Measurements from ENCODE around the gene NATD1. TPM values are rescaled to one million over a fixed set of nuclear protein-coding genes. Genes with fewer than 3 reads are reported as not detected.

The NATD1 gene
- total and polyA plus RNA-seq, 2 of the 8 experiments (the other 6 are each of a cell fraction or from before 2014, with no cell fraction given): 5.4 to 8.4 TPM

- Histone ChIP-seq H3K79me2 (ENCODE audit: control insufficient read depth in 1 of 2, insufficient read depth in 2 of 2, low read length in 2 of 2) (no peaks in the 10 kb centered on the region), H3K23ac (ENCODE audit: insufficient read length) (no peak overlapping the region), H2AFZ (ENCODE audit: low read length) (no peak overlapping the region), H3K4me3 (ENCODE audit: extremely low read depth in 1 of 4, insufficient read depth in 2 of 4, low read depth in 3 of 4, low read length in 4 of 4) (no peak overlapping the region), H4K5ac (ENCODE audit: insufficient read length, low read depth, low read length) (no peak overlapping the region), H3K56ac (replicated peaks; ENCODE audit: insufficient read length, low read depth, low read length) (no peak overlapping the region), H3K23me2 (ENCODE audit: low read depth, low read length) (peaks cover 8% of the 10 kb centered on the region), H2BK5ac (ENCODE audit: low read depth, low read length) (no peak overlapping the region), H3K36me3 (ENCODE audit: control insufficient read depth in 2 of 4, insufficient read depth in 4 of 4, low read length in 3 of 4) (no peaks in the 10 kb centered on the region), H3K27ac (ENCODE audit: low read depth, low read length) (no peak overlapping the region), H4K8ac (ENCODE audit: extremely low read depth, insufficient read depth, low read length) (no peak overlapping the region), H2AK5ac (ENCODE audit: low read depth, low read length) (no peak overlapping the region), H2BK120ac (replicated peaks; ENCODE audit: low read depth, low read length) (no peak overlapping the region), H3K4ac (replicated peaks; ENCODE audit: insufficient read length, low read depth, low read length) (no peak overlapping the region), H3K4me1 (replicated peaks in 1 of 4; ENCODE audit: control insufficient read depth in 3 of 4, insufficient read depth in 4 of 4, low read length in 3 of 4) (peaks cover 0 to 8% (median 3%) of the 10 kb centered on the region in 4 experiments; a peak in 4 of 7 replicates), H2BK15ac (ENCODE audit: low read length) (no peak overlapping the region), H3K27me3 (replicated peaks in 1 of 4; ENCODE audit: control insufficient read depth in 3 of 4, extremely low read depth in 1 of 4, insufficient read depth in 3 of 4, low read length in 3 of 4) (no peaks in the 10 kb centered on the region), H2BK20ac (ENCODE audit: low read length) (no peak overlapping the region), H3K14ac (ENCODE audit: insufficient read length) (no peak overlapping the region), H4K20me1 (replicated peaks in 1 of 2; ENCODE audit: control insufficient read depth in 1 of 2, insufficient read depth in 2 of 2, low read length in 2 of 2) (peaks cover 0 to 2% of the 10 kb centered on the region in 2 experiments), H3K18ac (ENCODE audit: extremely low read depth, low read length) (no peak overlapping the region), H3K79me1 (ENCODE audit: low read depth, low read length) (no peaks in the 10 kb centered on the region), H3K9ac (replicated peaks in 1 of 4; ENCODE audit: extremely low read depth in 1 of 4, low read depth in 3 of 4, low read length in 3 of 4) (no peak overlapping the region), H2BK12ac (ENCODE audit: low read depth, low read length) (no peak overlapping the region), H3K9me3 (ENCODE audit: insufficient read depth in 2 of 2, low read depth in 1 of 2, low read length in 1 of 2) (no peaks in the 10 kb centered on the region; a peak in 1 of 4 replicates), H3K4me2 (ENCODE audit: insufficient read depth in 1 of 2, low read depth in 2 of 2, low read length in 2 of 2) (no peak overlapping the region), H4K91ac (replicated peaks; ENCODE audit: insufficient read length, low read length) (no peak overlapping the region)
- TF ChIP-seq RAD21 (IDR thresholded peaks at IDR 0.05 in 1 of 2, conservative IDR thresholded peaks at IDR 0.05 in 1 of 2; ENCODE audit: low read depth in 2 of 2, low read length in 2 of 2) (no peak), BACH1 (IDR thresholded peaks at IDR 0.05; ENCODE audit: low read length) (no peak), KDM1A (IDR thresholded peaks at IDR 0.05; ENCODE audit: borderline replicate concordance, low read length) (no peak), MAFK (IDR thresholded peaks at IDR 0.05; ENCODE audit: low read depth, low read length) (no peak), TBP (IDR thresholded peaks at IDR 0.05; ENCODE audit: low read depth, low read length) (no peak), CHD2 (IDR thresholded peaks at IDR 0.05; ENCODE audit: low read length) (no peak), ATF2 (IDR thresholded peaks at IDR 0.05; ENCODE audit: low read length) (no peak)
- TF ChIP-seq, protein P1, sequence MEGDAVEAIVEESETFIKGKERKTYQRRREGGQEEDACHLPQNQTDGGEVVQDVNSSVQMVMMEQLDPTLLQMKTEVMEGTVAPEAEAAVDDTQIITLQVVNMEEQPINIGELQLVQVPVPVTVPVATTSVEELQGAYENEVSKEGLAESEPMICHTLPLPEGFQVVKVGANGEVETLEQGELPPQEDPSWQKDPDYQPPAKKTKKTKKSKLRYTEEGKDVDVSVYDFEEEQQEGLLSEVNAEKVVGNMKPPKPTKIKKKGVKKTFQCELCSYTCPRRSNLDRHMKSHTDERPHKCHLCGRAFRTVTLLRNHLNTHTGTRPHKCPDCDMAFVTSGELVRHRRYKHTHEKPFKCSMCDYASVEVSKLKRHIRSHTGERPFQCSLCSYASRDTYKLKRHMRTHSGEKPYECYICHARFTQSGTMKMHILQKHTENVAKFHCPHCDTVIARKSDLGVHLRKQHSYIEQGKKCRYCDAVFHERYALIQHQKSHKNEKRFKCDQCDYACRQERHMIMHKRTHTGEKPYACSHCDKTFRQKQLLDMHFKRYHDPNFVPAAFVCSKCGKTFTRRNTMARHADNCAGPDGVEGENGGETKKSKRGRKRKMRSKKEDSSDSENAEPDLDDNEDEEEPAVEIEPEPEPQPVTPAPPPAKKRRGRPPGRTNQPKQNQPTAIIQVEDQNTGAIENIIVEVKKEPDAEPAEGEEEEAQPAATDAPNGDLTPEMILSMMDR (IDR thresholded peaks at IDR 0.05; ENCODE audit: control extremely low read depth in 1 of 3, insufficient read depth in 1 of 3, low read depth in 1 of 3, low read length in 3 of 3): no peak
- ChIA-PET CTCF (ENCODE audit: partially characterized antibody) (interaction anchor here (1.4 kb wide), 1 partner anchor 21 kb away, joined by 4 read pairs; no protein-coding TSS in a partner anchor), POLR2A (ENCODE audit: partially characterized antibody) (no interaction called here)
- DNase-seq (ENCODE audit: low read depth in 1 of 2, low spot score in 2 of 2): no peak
- 94% methylated on average over 3 of the region's 3 CpGs; no CpG with 5 or more reads in 1 of the 2 experiments for WGBS, 2 experiments (ENCODE audit: extremely low coverage in 1 of 2, insufficient coverage in 1 of 2, insufficient read length in 1 of 2, insufficient replicate concordance in 2 of 2, low coverage in 1 of 2, low lambda C conversion rate in 2 of 2, missing lambda C conversion rate in 1 of 2)
- no peak for FAIRE-seq
Measured at GRCh38 chr17:21218831-21219380, 34.3 kb downstream of the NATD1 start.
